ENCODE data around the gene PIP4K2A. TPM values are rescaled to one million over a fixed set of nuclear protein-coding genes. Genes with fewer than 3 reads are reported as not detected.
A peak's percentile ranks its signal among the peaks of the same experiment; 100 is the strongest.

The PIP4K2A gene
- total RNA-seq, 1 experiment from 2014 or later, result 20.2 TPM

GRCh38 chr10:22617051-22617450, 97.3 kb downstream of the PIP4K2A start:
- ChIA-PET CTCF (no interaction called here), POLR2A (ENCODE audit: unreplicated experiment) (no interaction called here)
- H3K27ac ChIP-seq (ENCODE audit: low read length), result peak overlapping the region; percentile 97
- no peak overlapping the region for H3K4me2 ChIP-seq (ENCODE audit: low read length)
- no peaks in the 10 kb centered on the region for H3K9me3 ChIP-seq (ENCODE audit: low read length)
- no peaks in the 10 kb centered on the region for H4K20me1 ChIP-seq (ENCODE audit: low read length)
- no peaks in the 10 kb centered on the region for H3K36me3 ChIP-seq (ENCODE audit: low read depth, low read length)
- no peaks in the 10 kb centered on the region for H3F3A ChIP-seq (ENCODE audit: low read length, unreplicated experiment)
- peaks cover 73% of the 10 kb centered on the region for H3K79me2 ChIP-seq (ENCODE audit: low read length)
- intact Hi-C loops (cut with micrococcal nuclease), result no loop called here
- H3K4me1 ChIP-seq (ENCODE audit: insufficient read depth, low read length), result peaks cover 71% of the 10 kb centered on the region
- no TSS peak for BruUV-seq (replicated peaks)
- H3K9me2 ChIP-seq (replicated peaks; ENCODE audit: low read length), result no peaks in the 10 kb centered on the region
- TF ChIP-seq EZH2 (IDR thresholded peaks at IDR 0.05; ENCODE audit: low read length, unreplicated experiment) (no peak), CTCF (conservative IDR thresholded peaks at IDR 0.05; ENCODE audit: low read depth, low read length) (no peak), EZH2phosphoT487 (IDR thresholded peaks at IDR 0.05; ENCODE audit: borderline replicate concordance, low read length) (no peak)
- no peak for ATAC-seq
- no peak overlapping the region for H2AFZ ChIP-seq (ENCODE audit: low read length)
- H3K27me3 ChIP-seq (ENCODE audit: low read length), result no peaks in the 10 kb centered on the region
- no peak for DNase-seq
- H3K9ac ChIP-seq (ENCODE audit: low read length), result no peak overlapping the region
- H3K4me3 ChIP-seq (ENCODE audit: low read length), result no peak overlapping the region

GRCh38 chr10:22615819-22616499, 98.4 kb downstream of the PIP4K2A start:
- peak overlapping the region; percentile 84 for H2AFZ ChIP-seq (ENCODE audit: low read length)
- no peaks in the 10 kb centered on the region for H3K27me3 ChIP-seq (ENCODE audit: low read length)
- peaks cover 61% of the 10 kb centered on the region for H3K4me1 ChIP-seq (ENCODE audit: insufficient read depth, low read length)
- H3K9ac ChIP-seq (ENCODE audit: low read length), result peak overlapping the region; percentile 68
- peak overlapping the region; percentile 66 for H3K4me3 ChIP-seq (ENCODE audit: low read length)
- peaks cover 62% of the 10 kb centered on the region for H3K79me2 ChIP-seq (ENCODE audit: low read length)
- ATAC-seq (peak; percentile 55), DNase-seq (peak; percentile 82)
- H3K9me2 ChIP-seq (replicated peaks; ENCODE audit: low read length), result no peaks in the 10 kb centered on the region
- H3K27ac ChIP-seq (ENCODE audit: low read length), result peak overlapping the region; percentile 90
- H4K20me1 ChIP-seq (ENCODE audit: low read length), result no peaks in the 10 kb centered on the region
- intact Hi-C loops (cut with micrococcal nuclease), result no loop called here
- no peaks in the 10 kb centered on the region for H3K36me3 ChIP-seq (ENCODE audit: low read depth, low read length)
- BruUV-seq (replicated peaks), result no TSS peak
- peak overlapping the region; percentile 82 for H3K4me2 ChIP-seq (ENCODE audit: low read length)
- no peaks in the 10 kb centered on the region for H3F3A ChIP-seq (ENCODE audit: low read length, unreplicated experiment)
- POLR2A ChIA-PET (ENCODE audit: unreplicated experiment), result interaction anchor here (0.6 kb wide), 1 partner anchor 67 kb away, joined by 5 read pairs; no protein-coding TSS in a partner anchor
- H3K9me3 ChIP-seq (ENCODE audit: low read length), result no peaks in the 10 kb centered on the region
- TF ChIP-seq EZH2phosphoT487 (IDR thresholded peaks at IDR 0.05; ENCODE audit: borderline replicate concordance, low read length), result no peak
- CTCF ChIA-PET, result no interaction called here

- H3K4me2 ChIP-seq (ENCODE audit: low read length), result peak overlapping the region; percentile 82
- no TSS peak for BruUV-seq (replicated peaks)
- H3K4me1 ChIP-seq (ENCODE audit: insufficient read depth, low read length), result peaks cover 54% of the 10 kb centered on the region
- no peaks in the 10 kb centered on the region for H3K36me3 ChIP-seq (ENCODE audit: low read depth, low read length)
- H3K4me3 ChIP-seq (ENCODE audit: low read length), result peak overlapping the region; percentile 66
- intact Hi-C loops (cut with micrococcal nuclease), result no loop called here
- DNase-seq (no peak), ATAC-seq (no peak)
- peaks cover 61% of the 10 kb centered on the region for H3K79me2 ChIP-seq (ENCODE audit: low read length)
- POLR2A ChIA-PET (ENCODE audit: unreplicated experiment), result no interaction called here
- CTCF ChIA-PET, result no interaction called here
- H3F3A ChIP-seq (ENCODE audit: low read length, unreplicated experiment), result no peaks in the 10 kb centered on the region
- no peak overlapping the region for H2AFZ ChIP-seq (ENCODE audit: low read length)
- no peaks in the 10 kb centered on the region for H4K20me1 ChIP-seq (ENCODE audit: low read length)
- H3K27ac ChIP-seq (ENCODE audit: low read length), result peak overlapping the region; percentile 90
- TF ChIP-seq EZH2phosphoT487 (IDR thresholded peaks at IDR 0.05; ENCODE audit: borderline replicate concordance, low read length) (no peak), EZH2 (IDR thresholded peaks at IDR 0.05; ENCODE audit: low read length, unreplicated experiment) (no peak), CTCF (conservative IDR thresholded peaks at IDR 0.05; ENCODE audit: low read depth, low read length) (no peak)
- H3K9me2 ChIP-seq (replicated peaks; ENCODE audit: low read length), result no peaks in the 10 kb centered on the region
- no peaks in the 10 kb centered on the region for H3K9me3 ChIP-seq (ENCODE audit: low read length)
- no peak overlapping the region for H3K9ac ChIP-seq (ENCODE audit: low read length)
- H3K27me3 ChIP-seq (ENCODE audit: low read length), result no peaks in the 10 kb centered on the region
These were observed 99.3 kb downstream of the PIP4K2A start for GRCh38 chr10:22615101-22615500.

Measured in PC-3 (cell line).